GM21367 (cell line): Measurements from ENCODE around the gene COX8A.
"Not testable (repeated sequence)": the region's sequence is repeated elsewhere in the genome, so short reads cannot be mapped to it uniquely, and the experiment has no call there.

Experiments
- ATAC-seq: cut with Tn5 transposase; IDR thresholded peaks from one replicate; pipeline ENCODE4 v1.9.1; 2021; ENCODE audit not compliant: unreplicated experiment

COX8A gene

GRCh38 chr11:63969461-63969860, 5.0 kb upstream of the COX8A start:
- ATAC-seq = no peak

- ATAC-seq = no peak
These were observed 3.5 kb upstream of the COX8A start for GRCh38 chr11:63970902-63971301.

DNA sequence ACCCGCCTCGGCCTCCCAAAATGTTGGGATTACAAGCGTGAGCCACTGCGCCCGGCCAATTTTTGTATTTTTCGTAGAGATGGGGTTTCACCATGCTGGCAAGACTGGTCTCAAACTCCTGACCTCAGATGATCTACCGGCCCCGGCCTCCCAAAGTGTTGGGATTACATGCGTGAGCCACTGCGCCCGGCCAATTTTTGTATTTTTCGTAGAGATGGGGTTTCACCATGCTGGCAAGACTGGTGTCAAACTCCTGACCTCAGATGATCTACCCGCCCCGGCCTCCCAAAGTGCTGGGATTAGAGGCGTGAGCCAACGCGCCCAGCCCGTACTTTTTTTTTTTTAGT, 535 bp upstream of the COX8A start:
- ATAC-seq = not testable (repeated sequence)

DNA sequence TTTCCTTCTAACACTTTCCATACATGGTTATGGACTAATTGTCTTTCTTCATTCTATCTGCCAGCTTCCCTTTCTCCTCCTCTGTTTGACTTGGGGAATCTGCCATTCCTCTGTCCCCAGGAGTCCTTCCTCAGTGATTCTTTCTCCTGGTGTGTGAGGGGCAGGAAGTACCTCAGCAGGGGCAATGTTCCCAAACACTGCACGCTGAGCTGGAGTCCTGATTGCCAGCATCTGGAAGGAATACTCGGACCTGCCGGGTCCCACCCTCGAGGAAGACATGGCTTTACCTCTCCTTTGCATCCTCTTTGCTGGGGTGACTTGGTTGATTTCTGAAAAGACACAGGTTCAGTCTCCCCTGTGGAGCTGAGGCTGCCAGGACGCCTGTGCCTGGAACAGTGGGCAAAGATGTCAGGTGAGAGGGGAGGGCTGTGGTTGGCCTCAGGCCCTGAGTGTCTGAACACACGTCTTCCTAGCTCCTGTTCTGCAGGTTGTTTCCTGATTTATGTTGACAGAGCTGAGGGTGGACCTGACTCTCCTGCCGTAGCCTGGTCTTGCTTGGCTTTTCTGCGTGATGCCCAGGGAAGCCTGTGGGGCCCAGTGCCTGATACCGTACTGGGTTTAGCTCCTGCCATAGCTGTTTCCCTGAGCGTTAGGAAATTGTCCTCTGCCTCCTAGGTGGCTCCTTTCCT, 4.3 kb downstream of the COX8A start:
- no peak for ATAC-seq

DNA sequence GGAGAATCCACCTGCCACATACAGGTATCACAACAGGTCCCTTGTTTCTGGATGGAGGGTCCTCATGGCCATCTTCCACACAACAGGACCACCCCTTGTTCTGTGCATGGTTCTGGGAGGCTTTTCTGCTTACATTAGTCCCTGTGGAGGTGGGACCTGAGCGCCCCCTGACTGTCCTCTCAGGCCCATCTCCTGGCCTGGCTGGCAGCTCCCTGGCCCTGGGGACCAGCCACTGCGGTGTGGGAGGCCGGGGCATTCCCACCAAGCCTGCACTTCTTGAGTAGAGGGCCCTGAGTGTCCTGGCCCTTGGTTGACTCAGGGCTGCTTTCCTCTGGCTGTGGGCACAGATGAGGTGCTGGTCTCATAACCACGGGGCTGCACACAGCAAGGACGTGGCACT, 5.0 kb downstream of the COX8A start:
- ATAC-seq = no peak

DNA sequence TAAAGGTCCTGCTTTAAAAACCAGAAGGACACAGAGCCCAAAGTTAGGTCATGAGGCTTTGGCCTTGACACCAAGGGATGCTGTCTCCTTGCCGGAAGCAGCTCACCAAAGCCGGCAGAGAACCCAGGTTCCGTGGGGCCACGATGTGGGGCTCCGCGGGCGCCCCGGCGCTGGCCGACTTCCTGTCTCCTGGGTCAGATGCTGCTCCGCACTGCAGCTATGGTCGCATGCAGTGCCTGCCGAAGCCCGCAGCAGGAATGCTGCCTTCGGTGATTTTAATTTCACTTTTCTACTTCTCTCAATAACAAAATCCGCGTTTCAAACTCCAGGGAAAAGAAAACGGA, 11.4 kb downstream of the COX8A start:
- peak; percentile 28 for ATAC-seq

DNA sequence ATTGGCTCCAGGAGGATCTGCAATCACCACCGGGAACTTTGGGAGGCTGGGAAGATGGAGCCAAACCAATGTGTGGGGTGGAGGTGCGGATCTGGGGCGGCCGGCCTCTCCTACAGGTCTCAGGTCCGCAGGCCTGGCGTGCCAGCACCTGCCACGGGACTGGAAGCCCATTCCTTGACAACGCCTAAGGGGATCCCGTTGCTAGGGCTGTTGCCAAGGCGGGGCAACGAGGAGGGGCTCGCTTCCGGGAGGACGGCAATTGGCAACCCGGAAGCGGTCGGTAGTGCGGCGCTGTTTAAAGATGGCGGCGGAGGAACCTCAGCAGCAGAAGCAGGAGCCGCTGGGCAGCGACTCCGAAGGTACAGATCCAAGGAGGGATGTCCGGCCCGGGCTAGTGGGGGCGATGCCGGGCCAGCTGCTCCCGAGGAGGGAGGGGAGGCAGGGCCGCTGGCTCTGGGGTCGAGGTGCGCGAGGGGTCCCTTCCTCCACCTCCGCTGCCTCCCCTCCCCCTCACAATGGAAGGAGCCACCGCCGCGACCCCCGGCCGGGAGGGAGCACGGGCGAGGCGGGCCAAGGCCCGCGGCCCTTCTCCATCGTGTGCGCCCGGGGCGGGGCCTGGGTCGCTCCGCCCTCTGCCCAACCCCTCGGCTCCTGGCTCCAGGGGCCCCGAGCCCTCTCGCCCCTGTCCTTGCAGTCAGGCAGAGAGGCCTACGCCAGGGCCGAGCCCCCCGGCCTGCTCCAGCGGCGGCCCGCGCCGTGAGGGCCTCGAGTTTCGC, 11.9 kb downstream of the COX8A start, which contains the start of gene OTUB1:
Gene OTUB1 (plus strand): TSS at position 283 of the 776 bp plus-strand sequence. CDS start 19 bp downstream, at position 302.
- ATAC-seq = peak; percentile 77

GRCh38 chr11:63986932-63987513, 12.6 kb downstream of the COX8A start:
- no peak for ATAC-seq

DNA sequence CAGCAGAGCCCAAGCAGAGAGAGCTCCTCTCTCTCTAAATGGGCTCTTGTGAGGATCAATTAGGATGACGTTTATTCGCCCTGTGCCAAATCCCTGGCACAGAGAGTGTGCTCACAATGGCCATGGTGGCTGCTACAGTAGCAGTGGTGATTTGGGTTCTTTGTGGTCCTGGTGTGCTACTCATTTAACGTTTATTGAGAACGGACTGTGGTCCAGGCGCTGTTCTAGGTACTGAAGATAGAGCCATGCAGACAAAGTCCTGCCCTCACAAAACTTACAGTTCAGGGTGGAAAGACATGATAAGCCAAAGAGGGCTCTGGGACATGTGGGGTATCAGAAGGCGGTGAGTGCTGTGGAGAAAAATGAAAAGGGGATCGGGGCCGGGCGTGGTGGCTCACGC, 17.1 kb downstream of the COX8A start:
- ATAC-seq = no peak

DNA sequence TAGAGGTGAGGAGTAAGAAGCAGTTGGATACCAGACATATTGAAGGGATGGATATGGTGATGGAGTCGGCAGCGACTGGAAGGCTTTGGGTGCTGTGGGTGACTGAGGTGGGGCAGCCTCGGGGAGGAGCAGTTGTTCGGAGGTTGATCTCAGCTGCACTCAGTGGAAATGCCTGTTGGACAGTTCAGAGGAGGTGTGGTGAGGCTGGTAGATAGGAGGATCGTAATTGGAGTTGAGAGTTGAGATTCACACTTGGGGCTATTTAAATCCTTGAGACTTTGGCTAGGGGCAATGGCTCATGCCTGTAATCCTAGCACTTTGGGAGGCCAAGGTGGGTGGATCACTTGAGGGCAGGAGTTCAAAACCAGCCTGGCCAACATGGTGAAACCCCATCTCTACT, 18.7 kb downstream of the COX8A start:
- no peak for ATAC-seq

DNA sequence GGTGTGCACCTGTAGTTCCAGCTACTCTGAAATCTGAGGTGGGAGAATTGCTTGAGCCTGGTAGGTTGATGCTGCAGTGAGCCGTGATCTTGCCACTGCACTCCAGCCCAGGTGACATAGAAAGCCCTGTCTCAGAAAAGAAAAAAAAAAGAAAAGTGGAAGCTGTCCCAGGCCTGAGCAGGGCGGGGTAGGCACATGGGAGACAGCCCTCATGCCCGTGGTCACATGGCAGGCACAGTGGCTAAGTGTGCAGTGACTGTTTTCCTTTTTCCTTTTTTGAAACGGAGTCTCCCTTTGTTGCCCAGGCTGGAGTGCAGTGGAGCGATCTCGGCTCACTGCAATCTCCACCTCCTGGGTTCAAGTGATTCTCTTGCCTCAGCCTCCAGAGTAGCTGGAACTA, 19.6 kb downstream of the COX8A start:
- ATAC-seq = no peak

DNA sequence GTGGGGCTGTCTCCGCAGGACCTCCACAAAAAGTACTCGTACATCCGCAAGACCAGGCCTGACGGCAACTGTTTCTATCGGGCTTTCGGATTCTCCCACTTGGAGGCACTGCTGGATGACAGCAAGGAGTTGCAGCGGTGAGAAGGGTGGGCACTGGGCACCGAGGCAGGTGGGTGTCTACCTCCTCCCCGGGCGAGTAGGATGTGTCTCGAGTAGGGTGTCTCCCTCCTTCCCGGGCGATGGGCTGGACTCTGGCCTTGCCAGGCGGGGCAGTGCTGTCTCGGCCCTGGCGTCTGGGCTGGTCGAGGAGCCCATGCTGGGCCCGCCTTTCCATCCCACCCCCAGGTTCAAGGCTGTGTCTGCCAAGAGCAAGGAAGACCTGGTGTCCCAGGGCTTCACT, 22.1 kb downstream of the COX8A start:
- no peak for ATAC-seq

DNA sequence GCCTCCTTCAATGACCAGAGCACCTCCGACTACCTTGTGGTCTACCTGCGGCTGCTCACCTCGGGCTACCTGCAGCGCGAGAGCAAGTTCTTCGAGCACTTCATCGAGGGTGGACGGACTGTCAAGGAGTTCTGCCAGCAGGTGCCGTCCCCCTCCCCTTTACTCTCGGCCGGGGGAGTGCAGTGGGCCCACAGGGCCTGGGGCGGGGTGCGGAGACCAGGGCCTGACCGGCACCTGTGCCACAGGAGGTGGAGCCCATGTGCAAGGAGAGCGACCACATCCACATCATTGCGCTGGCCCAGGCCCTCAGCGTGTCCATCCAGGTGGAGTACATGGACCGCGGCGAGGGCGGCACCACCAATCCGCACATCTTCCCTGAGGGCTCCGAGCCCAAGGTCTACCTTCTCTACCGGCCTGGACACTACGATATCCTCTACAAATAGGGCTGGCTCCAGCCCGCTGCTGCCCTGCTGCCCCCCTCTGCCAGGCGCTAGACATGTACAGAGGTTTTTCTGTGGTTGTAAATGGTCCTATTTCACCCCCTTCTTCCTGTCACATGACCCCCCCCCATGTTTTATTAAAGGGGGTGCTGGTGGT, 22.8 kb downstream of the COX8A start:
- ATAC-seq = no peak

GRCh38 chr11:63997801-63998337, 23.4 kb downstream of the COX8A start:
- ATAC-seq = no peak

- ATAC-seq = no peak
These were observed 24.3 kb downstream of the COX8A start for GRCh38 chr11:63998558-63999348.

GRCh38 chr11:63999349-64000025, 25.1 kb downstream of the COX8A start:
- no peak for ATAC-seq

- ATAC-seq = no peak
These were observed 25.8 kb downstream of the COX8A start for GRCh38 chr11:64000026-64000739.

GRCh38 chr11:64000740-64001483, 26.5 kb downstream of the COX8A start:
- no peak for ATAC-seq
